ENCODE measurements around the gene OR5AU1. TPM values are rescaled to one million over a fixed set of nuclear protein-coding genes. Genes with fewer than 3 reads are reported as not detected.

The OR5AU1 gene
- total and polyA plus RNA-seq, 3 donors from 2014 or later = 0.43 TPM; not detected in 2

DNA sequence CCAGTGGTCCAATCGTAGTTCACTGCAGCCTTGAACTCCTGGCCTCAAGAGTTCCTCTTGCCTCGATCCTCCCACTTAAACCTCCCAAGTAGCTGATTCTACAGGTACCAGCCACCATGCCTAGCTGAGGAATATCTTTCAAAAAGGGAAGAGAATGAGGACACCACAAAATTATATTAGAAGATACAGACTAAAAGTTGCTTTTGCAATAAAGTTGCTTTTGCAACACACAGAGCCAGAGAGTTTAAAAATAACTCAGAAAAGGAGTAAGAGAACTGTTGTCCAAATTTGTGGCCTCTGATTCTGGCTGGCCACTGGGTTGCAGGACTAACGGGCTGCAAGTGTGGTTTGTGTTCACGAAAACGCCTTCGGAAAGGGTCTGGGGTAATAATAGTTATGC is 35.2 kb downstream of the OR5AU1 start:
- Histone ChIP-seq H3K27ac (no peak overlapping the region), H3K4me1 (no peaks in the 10 kb centered on the region), H3K4me3 (no peak overlapping the region), H3K9me3 (no peaks in the 10 kb centered on the region), H3K36me3 (ENCODE audit: low read depth, missing control alignments) (no peaks in the 10 kb centered on the region), H3K27me3 (no peaks in the 10 kb centered on the region)
- WGBS, 2 donors = 50 to 59% methylated on average over 6 of the region's 6 CpGs
- intact Hi-C loops (cut with DNase I; ENCODE audit: low total_unique reads) = no loop called here
- no peak for DNase-seq
- TF ChIP-seq POLR2A (IDR thresholded peaks at IDR 0.05) (no peak), CTCF (IDR thresholded peaks at IDR 0.05) (no peak)

DNA sequence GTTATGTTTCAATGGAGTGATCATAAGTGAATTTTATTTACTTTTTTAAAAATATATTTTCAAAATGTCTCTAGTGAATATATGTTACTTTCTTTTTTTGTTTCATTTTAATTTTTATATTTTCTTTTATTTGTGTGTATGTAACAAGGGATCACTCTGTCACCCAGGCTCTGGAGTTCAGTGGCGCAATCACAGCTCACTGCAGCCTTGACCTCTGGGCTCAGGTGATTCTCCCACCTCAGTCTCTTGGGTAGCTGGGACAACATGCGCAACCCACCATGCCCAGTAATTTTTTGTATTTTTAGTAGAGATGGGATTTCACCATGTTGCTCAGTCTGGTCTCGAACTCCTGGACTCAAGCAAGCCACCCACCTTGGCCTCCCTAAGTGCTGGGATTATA is 36.9 kb downstream of the OR5AU1 start:
- intact Hi-C loops (cut with DNase I; ENCODE audit: low total_unique reads) = no loop called here
- TF ChIP-seq CTCF (IDR thresholded peaks at IDR 0.05) = no peak
- no peak for TF ChIP-seq POLR2A (IDR thresholded peaks at IDR 0.05)
- H3K27me3 ChIP-seq = no peaks in the 10 kb centered on the region
- H3K36me3 ChIP-seq (ENCODE audit: low read depth, missing control alignments) = no peaks in the 10 kb centered on the region
- no peaks in the 10 kb centered on the region for H3K9me3 ChIP-seq
- DNase-seq = no peak
- H3K4me1 ChIP-seq = no peaks in the 10 kb centered on the region
- no peak overlapping the region for H3K4me3 ChIP-seq
- WGBS, 2 donors = 94 to 96% methylated on average over 3 of the region's 3 CpGs
- no peak overlapping the region for H3K27ac ChIP-seq

DNA sequence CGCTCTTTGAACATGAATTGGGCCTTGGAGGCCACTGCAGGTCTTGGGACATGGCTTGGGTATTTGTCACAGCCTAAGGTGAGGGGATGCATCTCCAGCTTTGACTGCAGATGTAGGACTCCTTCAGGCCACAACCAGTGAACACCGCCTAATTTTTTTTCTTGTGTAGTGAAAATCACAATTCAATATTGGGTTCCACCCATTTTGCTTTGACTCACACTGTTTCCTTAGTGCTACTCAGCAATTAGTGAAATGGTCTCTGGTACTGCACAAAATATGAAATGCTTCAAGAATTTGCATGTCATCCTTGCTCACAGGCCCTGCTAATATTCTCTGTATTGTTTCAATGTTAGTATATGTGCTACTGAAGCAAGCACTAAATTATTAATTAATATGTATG is 42.5 kb downstream of the OR5AU1 start:
- intact Hi-C loops (cut with DNase I; ENCODE audit: low total_unique reads) = no loop called here
- H3K4me3 ChIP-seq = no peak overlapping the region
- WGBS, 2 donors = 90 to 92% methylated on average over 2 of the region's 2 CpGs
- no peaks in the 10 kb centered on the region for H3K36me3 ChIP-seq (ENCODE audit: low read depth, missing control alignments)
- H3K27me3 ChIP-seq = no peaks in the 10 kb centered on the region
- H3K4me1 ChIP-seq = no peaks in the 10 kb centered on the region
- no peaks in the 10 kb centered on the region for H3K9me3 ChIP-seq
- no peak for DNase-seq
- TF ChIP-seq CTCF (IDR thresholded peaks at IDR 0.05) (no peak), POLR2A (IDR thresholded peaks at IDR 0.05) (no peak)
- H3K27ac ChIP-seq = no peak overlapping the region

- no peak overlapping the region for H3K4me3 ChIP-seq
- no peaks in the 10 kb centered on the region for H3K4me1 ChIP-seq
- H3K36me3 ChIP-seq (ENCODE audit: low read depth, missing control alignments) = no peaks in the 10 kb centered on the region
- H3K9me3 ChIP-seq = no peaks in the 10 kb centered on the region
- no peaks in the 10 kb centered on the region for H3K27me3 ChIP-seq
- TF ChIP-seq POLR2A (IDR thresholded peaks at IDR 0.05) = no peak
- no peak for TF ChIP-seq CTCF (IDR thresholded peaks at IDR 0.05)
- H3K27ac ChIP-seq = no peak overlapping the region
- WGBS, 2 donors = 78 to 92% methylated on average over 4 of the region's 4 CpGs
- DNase-seq = no peak
- intact Hi-C loops (cut with DNase I; ENCODE audit: low total_unique reads) = no loop called here
These were observed 43.6 kb downstream of the OR5AU1 start for GRCh38 chr14:21112255-21112654.

DNA sequence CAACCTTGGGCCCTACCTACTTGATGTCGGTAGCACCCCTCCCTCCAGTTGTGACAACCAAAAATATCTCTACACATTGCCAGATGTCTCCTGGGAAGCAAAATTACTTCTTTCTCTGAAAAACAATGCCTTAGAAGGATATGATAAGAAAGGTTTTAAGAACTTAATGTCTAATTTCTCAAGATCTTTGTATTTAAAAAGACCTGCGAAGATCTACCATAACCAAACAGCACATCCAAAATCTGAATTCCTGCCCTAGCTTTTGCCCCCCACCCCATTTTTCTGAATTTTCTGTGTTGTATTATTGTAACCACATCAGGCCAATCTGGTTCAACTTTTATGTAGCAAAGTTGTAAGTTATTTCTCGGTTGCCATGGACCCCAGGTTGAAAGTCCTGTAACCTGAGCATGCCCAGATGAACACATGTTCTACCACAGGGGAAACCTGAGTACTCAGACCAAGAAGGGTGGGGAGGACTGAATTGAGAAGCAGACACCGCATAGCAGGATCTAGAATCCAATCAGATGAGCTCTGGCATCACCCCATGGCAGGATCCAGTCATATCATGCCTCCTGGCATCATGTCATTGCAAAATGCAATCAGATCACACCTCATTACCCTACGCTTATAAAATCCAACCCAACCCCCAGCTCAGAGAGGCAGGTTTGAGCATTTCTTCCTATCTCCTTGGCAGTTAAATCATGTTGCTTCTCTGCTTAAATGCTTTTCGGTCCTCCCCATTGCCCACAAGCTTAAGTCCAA is 46.3 kb downstream of the OR5AU1 start:
- no peaks in the 10 kb centered on the region for H3K27me3 ChIP-seq
- no peak for DNase-seq
- H3K4me3 ChIP-seq = no peak overlapping the region
- TF ChIP-seq POLR2A (IDR thresholded peaks at IDR 0.05) (no peak), CTCF (IDR thresholded peaks at IDR 0.05) (no peak)
- no peak overlapping the region for H3K27ac ChIP-seq
- intact Hi-C loops (cut with DNase I; ENCODE audit: low total_unique reads) = no loop called here
- H3K36me3 ChIP-seq (ENCODE audit: low read depth, missing control alignments) = no peaks in the 10 kb centered on the region
- 84 to 88% methylated on average over 6 of the region's 6 CpGs for WGBS, 2 donors
- no peaks in the 10 kb centered on the region for H3K9me3 ChIP-seq
- peaks cover 19% of the 10 kb centered on the region for H3K4me1 ChIP-seq
